Amniotic stem cell (primary cell): Measurements from ENCODE around the gene EML4.
"Not testable (repeated sequence)": the region's sequence is repeated elsewhere in the genome, so short reads cannot be mapped to it uniquely, and the experiment has no call there.

Experiments
- DNase-seq: peaks from one replicate; lab custom pipeline; 2025; lab: John Stamatoyannopoulos, UW

Gene EML4

DNA sequence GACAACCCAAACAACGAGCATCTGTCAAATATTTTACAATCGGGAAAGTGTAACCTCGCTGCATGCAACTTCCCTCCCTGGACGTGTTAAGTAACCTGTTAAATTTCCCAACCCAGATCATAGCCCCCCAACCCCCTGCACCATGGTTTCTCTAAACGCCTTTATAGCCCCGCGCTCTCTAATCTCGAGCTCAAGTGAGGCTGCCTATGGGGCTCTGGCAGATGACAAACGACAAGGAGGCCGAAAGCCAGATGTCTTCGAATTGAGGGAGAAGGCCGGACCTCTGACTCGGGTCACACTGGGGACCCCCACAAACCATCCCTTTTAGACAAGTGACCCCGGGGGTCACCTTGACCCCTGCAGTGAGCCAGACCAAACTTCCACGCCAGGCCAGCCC, 191.3 kb downstream of the EML4 start:
- DNase-seq, result no peak

DNA sequence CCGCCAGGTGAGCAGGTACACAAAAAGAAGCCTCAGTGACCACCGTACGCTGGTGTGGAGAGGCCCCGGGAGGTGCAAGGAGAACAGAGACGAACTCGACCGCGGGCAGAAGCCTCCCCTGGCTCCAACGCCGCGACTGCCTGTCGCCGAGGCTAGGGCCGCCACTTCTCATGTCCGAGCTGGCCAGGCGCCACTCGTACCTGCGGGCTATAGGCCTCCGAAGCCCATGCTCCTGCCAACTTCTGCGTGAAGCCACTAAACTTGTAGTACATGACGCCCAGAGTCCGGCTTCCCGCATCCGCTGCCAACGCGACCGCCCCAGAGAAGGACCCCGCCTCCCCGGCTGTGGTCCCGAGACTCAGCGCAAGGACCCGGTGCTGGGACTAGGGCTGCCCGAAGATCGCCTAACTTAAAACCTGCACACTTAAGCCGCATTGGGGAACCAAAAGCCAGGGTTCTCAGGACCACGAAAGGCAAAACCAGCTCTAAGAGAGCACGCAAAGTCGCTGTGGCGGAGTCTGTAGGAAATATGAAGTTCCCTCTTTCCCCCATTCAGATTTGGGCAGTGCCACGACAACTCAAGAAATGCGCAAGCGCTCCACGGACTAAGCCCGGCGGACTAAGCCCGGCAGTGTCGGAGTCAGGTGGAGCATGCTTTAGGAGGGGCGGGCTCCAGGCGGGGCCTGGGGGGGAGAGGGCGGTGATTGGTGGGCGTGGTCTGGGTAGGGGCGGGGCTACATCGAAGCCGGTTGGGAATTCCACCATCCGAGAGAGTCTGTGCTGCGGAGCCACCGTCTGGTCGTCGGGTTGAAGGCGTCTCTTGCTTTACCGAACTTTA, 192.0 kb downstream of the EML4 start, which contains the start of gene COX7A2L:
Gene COX7A2L (minus strand): TSS at position 328 of the 838 bp plus-strand sequence. CDS start 56 bp downstream, at position 272.
- peak; percentile 96 for DNase-seq

DNA sequence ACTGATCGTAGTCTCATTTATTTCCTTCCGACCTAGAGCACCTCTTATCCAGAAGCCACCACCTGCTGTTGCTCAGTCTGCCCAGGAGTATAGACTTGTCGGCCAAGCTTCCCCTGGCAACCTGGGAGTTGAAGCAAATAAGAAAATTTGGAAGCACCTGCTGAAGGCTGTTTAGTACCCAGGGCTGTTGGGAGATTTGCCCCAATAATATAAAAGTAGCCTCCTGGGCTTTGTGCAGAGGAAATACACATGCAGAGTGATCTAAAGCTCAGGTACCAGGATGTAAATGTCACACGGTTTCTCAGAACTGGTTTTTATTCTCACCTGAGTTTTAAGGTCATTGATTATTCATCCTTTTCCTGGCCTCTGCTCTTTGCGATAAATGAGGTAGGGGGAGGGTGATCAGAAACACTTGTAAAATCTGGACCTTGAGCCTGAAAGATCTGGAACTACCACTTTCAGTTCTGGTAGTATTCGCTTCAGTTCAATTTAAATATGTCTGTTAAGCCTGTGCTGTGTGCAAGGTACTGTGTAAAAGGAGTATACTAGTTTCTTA, 192.7 kb downstream of the EML4 start:
- no peak for DNase-seq

DNA sequence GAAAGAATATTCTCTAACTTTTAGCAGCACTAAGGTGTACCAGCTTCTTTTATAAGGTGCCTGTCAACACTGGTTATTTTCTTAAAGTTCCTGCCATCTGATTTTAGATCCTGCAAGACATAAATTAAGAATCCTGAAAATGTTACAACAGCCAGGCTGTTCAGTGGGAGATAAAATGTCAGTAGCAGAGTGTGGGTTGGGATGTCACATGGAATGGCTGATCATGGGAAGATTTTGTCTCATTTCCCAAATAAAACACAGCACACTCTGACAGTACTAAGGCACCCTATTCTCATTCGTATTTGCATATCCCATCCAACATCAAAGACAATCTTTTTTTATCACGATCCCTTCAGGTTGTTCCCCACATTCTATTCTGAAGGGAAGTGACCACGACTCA, 194.3 kb downstream of the EML4 start:
- no peak for DNase-seq

DNA sequence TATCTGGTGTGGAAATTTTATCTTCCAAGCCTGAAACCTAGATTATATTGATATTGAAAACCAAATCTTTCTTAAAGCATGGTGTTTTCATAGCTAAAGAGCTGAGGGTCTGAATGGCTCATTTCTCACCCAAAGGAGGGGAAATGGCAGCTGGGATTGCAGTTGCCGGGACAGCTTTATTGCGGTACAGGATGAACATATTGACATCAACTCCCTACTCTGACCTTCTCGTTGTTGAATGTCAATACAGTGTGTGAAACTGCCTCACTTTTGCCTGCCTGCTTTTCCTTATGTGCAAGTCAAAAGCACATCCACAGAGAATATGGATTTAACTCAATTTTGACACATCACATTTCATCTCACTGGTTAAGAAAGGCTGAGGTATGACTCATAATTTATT, 195.5 kb downstream of the EML4 start:
- no peak for DNase-seq

DNA sequence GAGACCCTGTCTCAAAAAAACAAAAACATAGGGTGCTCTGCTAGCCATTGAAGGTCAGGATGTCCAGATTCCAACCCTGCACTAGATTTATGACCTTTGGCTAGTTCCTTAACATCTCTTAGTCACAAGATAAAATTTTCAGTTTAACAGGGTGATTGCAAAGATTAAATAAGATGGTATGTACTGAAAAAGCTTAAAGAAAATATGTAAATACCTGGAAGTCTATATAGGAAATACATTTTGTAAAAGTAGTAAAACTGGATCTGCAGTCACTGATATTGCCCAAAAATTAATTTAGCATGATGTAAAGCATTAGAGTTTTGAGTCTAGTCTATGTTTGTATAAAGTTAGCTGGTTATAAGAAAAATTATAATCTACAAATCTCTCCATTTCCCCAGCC, 197.3 kb downstream of the EML4 start:
- DNase-seq, result no peak

DNA sequence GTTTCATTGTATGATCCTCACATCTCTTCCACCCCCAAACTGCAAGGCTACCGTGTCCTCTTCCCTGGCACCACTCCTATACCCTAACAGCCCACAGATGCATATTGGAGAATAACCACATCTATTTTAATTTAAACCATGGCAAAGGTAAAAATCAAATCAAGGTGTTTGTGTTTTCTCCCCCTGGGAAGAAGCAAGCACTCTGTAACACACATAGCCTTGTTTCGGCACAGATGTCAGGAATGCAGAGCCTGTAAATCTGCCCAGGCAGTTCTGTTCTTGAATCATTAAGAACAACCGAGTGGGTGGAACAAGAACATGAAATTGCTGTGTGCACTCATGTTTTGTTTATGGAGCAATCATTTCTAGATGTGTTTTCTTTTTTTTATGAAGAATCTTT, 198.7 kb downstream of the EML4 start:
- no peak for DNase-seq

DNA sequence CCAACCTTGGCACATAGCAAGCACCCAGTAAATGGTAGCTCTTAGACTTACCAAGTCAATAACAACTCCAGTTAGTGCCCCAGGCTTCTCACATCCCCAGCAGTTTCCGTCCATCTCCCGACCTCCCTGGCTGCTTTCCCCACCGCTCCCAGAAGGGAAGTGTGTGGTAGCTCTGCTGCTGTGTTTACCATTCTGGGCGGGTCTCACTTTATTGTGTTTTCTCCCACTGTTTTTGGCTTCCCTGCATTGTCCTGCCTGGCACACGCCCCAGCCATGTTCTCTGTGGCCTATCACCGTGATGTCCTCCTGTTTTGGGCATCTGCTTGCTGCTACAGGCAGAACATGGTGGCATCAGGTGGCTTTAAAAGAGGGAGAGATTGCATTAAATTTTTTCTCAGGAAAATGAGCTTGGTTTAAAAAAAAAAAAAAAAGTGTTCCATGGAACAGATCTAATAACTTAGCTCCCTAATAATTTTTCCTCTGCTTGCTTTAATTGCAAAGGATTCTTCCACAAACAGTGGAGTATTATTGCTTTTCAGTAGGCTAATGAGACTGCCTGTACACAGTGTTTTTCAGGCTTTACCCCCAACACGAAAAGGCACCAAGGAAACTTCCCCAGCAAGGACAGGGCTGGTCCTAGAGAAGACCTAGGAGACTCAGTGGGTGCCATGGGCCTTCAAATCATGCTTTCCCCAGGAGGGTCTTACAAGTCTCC, 199.8 kb downstream of the EML4 start:
- DNase-seq, result no peak

DNA sequence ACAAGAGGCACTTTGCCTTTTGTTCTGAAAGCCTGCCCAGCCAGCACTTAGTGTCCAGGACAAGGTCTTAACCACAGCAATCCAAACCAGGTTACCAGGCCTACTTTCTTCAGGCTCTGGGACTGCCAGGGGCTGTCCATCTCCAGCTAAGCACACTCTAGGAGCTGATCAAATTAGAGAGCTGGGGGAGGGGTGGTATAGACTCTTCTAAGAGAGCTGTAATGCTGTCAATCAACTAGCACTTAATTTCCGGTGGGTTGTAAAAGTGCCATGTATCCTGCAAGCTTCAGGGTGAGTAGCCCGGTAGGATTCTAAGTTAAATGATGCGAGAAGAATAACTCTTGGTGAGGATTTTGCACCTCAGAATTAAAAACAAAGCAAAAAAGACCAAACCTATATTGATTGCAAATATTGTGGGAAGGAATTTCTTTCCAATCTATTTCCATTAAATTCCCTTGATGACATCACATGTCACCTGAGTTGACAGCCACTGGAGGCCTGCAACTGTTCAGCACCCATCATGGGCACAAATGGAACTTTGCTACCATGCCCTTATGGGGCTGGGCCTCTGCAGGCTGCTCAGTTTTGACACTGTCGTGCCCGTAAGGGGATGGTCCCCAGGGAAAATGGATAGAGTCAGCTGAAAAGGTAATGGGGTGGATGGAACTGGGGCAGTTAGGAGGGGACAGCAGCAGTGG, 200.5 kb downstream of the EML4 start:
- DNase-seq, result no peak

DNA sequence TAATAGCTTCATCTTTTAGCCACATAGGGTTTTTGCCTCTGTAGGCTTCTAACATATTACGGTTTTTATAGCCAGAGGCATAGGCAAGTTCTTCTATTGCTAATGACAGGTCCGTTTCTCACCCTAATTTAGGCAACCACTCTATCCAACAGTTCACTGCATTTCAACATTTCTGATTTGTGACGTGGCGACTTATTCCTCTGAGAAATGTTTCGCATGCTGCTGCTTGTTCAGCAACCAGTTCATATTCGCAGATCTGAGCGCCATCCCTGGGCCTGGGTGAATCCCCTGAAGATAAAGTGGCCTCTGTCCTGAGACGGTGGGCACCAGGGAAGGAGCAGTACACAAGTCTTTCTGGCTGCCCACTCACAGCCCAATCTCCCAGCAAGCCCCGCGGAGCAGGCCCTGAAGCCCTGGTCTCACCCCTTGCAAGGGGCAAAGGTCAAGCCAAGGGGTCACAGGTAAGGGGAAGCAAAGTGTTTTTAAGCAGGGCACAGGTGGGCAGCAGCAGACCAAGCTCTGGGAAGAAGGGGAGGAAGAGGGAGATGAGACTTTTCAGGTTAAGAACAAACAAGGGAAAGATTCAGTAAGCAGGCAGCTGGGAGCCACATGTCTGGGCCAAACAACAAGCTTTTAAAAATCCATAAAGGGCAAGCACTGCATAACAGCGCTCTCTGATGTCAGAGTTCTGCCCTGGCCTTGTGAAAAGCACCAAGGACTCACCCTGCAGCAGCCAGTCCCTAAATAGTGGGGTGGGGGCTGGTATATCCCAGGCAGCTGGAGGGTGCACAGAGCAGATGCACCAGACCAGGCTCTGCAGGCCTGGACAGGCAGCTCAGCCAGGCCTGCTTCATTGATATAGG, 202.7 kb downstream of the EML4 start:
- no peak for DNase-seq

DNA sequence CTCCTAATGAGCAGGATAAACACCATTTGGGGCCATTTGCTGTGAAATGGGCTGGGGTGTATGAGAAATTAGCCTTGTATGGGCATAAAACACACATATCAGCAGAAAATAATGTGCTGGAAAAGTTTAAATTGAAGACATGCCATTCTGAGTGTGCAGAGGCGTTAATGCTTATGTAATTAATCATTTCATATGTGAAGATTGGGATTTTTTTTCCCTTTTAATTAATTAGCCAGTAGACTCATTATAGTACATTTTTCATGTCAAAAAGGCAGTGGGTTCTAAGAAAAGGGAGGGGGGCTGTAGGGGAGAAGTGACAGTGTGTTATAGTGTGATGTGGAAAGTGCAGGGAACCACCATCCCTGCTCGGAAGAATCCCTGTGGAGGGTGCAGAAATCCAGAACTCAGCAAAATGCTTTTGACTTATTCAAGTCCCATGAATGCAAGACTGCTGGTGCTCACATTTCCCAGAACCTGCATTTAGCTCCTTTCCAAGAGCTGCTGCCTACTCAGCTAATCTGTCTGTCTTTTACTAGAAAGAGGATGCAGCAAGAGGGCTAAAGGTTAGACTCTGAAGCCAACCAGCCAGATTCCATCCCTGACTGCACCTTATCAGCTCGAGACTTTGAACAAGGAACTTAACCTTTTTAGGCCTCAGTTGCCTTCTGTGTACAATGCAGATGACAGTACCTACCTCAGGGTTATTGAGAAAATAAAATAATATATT, 203.5 kb downstream of the EML4 start:
- DNase-seq, result no peak

DNA sequence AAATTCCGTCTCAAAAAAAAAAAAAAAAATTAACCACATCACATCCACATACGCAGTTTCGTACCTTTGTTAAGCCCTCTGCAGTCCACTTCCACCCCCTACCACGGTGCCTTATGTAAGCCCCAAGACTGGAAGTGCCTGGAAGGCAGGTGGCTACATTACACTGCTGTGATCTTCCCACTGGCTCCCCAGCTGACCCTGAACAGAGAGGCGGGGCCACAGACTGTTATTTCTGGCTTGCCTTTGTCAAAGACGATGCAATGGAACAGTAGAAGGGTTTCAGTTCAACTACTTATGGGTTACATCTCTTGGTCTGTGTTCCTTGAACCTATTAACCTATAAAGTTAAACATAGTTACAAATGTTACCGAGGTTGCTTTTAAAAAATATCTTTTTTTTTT, 207.6 kb downstream of the EML4 start:
- no peak for DNase-seq

DNA sequence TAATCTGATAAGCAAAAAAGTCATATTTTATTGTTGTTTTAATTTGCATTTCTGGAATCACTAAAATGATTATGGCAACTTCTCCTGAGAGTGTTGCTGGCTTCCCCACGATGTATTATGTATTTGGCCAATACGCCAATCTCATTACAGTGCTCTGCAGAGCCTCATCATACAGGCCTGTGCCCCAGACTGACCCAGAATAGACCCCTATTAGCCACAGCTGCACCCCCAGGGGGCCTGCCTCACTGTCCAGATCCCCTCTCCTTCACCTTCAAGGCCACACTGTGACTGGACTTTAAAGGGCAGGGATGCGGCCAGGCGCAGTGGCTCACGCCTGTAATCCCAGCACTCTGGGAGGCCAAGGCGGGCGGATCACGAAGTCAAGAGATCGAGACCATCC, 209.3 kb downstream of the EML4 start:
- no peak for DNase-seq

DNA sequence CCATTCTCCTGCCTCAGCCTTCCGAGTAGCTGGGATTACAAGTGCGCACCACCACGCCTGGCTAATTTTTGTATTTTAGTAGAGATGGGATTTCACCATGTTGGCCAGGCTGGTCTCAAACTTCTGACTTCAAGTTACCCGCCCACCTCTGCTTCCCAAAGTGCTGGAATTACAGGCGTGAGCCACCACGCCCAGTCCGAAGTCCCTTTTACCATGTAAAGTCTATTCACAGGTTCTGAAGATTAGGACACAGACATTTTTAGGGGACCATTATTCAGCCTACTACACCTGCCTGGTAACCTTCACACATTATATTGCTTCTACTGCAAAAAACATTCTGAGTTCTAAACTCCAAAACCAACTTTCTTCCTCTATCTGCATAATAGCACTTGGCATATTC, 210.9 kb downstream of the EML4 start:
- not testable (repeated sequence) for DNase-seq

DNA sequence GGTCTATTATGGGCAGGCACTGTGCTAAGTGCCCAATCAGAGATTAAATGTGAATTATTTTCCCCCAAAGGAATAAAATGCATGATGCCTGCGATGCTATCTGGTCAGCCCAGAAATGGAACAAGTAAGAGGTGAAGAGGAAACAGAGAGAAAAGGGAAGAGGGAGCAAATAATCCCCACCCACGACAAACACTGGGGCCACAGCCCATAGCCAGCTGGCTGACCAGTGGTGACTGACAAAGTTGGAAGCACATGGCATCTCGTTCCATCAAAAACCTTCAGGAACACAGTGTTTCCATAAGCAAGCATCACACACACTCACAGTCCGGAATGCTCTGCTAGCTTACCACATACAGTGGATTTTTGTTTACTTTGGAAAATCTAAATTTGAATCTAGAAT, 213.0 kb downstream of the EML4 start:
- DNase-seq, result no peak
